Liver (tissue), 3 donors: ENCODE results near the gene EIF3L.

Experiments
- CTCF ChIP-seq: fragments of 150-350 bp; IDR thresholded peaks from 2 replicates; pipeline ENCODE4 v1.5.1; 2017; ENCODE audit warnings: improper control_type of control experiment, low read depth, low read length; ENCODE audit not compliant: missing input control
- GABPA ChIP-seq, 2 donors: IDR thresholded peaks in 1 of 2; conservative IDR thresholded peaks in 1 of 2; 2 replicates each; pipeline ENCODE4 v1.6.1; 2016; ENCODE audit warnings: antibody characterized with exemption in 2 of 2, mild to moderate bottlenecking in 1 of 2, moderate library complexity in 1 of 2
- HNF4A ChIP-seq, 2 donors: conservative IDR thresholded peaks; 2 replicates each; pipeline ENCODE4 v1.6.1; 2016; ENCODE audit warnings: antibody characterized with exemption in 2 of 2, mild to moderate bottlenecking in 2 of 2
- TAF1 ChIP-seq: conservative IDR thresholded peaks from 2 replicates; pipeline ENCODE4 v1.6.1; 2016; ENCODE audit warnings: antibody characterized with exemption, mild to moderate bottlenecking
- YY1 ChIP-seq: IDR thresholded peaks from 2 replicates; pipeline ENCODE4 v1.6.1; 2016; ENCODE audit warnings: antibody characterized with exemption, mild to moderate bottlenecking
- TF ChIP-seq, protein P1 (sequence below): IDR thresholded peaks from 2 replicates; pipeline ENCODE4 v1.6.1; 2016; ENCODE audit warnings: antibody characterized with exemption, mild to moderate bottlenecking
- donor health status: healthy.
- donor health status: healthy.

GRCh38 chr22:37854946-37855345 is 5.7 kb downstream of the EIF3L start:
- TF ChIP-seq CTCF (no peak), TAF1 (no peak), GABPA (IDR thresholded peaks at IDR 0.05 in 1 of 2, conservative IDR thresholded peaks at IDR 0.05 in 1 of 2) (no peak), HNF4A (conservative IDR thresholded peaks at IDR 0.05) (peak; percentile 35 to 72), YY1 (peak; percentile 61)
- TF ChIP-seq, protein P1, sequence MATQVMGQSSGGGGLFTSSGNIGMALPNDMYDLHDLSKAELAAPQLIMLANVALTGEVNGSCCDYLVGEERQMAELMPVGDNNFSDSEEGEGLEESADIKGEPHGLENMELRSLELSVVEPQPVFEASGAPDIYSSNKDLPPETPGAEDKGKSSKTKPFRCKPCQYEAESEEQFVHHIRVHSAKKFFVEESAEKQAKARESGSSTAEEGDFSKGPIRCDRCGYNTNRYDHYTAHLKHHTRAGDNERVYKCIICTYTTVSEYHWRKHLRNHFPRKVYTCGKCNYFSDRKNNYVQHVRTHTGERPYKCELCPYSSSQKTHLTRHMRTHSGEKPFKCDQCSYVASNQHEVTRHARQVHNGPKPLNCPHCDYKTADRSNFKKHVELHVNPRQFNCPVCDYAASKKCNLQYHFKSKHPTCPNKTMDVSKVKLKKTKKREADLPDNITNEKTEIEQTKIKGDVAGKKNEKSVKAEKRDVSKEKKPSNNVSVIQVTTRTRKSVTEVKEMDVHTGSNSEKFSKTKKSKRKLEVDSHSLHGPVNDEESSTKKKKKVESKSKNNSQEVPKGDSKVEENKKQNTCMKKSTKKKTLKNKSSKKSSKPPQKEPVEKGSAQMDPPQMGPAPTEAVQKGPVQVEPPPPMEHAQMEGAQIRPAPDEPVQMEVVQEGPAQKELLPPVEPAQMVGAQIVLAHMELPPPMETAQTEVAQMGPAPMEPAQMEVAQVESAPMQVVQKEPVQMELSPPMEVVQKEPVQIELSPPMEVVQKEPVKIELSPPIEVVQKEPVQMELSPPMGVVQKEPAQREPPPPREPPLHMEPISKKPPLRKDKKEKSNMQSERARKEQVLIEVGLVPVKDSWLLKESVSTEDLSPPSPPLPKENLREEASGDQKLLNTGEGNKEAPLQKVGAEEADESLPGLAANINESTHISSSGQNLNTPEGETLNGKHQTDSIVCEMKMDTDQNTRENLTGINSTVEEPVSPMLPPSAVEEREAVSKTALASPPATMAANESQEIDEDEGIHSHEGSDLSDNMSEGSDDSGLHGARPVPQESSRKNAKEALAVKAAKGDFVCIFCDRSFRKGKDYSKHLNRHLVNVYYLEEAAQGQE: no peak
